Heart left ventricle (tissue), 16 donors: ENCODE measurements around the gene HECTD3. TPM values are rescaled to one million over a fixed set of nuclear protein-coding genes. Genes with fewer than 3 reads are reported as not detected.
"Not testable (repeated sequence)": the region's sequence is repeated elsewhere in the genome, so short reads cannot be mapped to it uniquely, and the experiment has no call there.

Source experiments
- ATAC-seq, 4 donors: fragments of 200-7000 bp; cut with Tn5 transposase; one replicate each; pipeline ENCODE4 v1.9.1; 2020 to 2022; ENCODE audit warnings: moderate library complexity in 4 of 4, mild to moderate bottlenecking in 3 of 4, moderate number of reproducible peaks in 1 of 4
- DNase-seq, 5 donors: peaks; one replicate each; pipeline ENCODE4 v3.0.0-alpha.2; 2020
- H3K27ac ChIP-seq, 12 donors: fragments of 200-600 bp; sonication (generic) in 4 of 12; one replicate each; pipeline versions ENCODE4 v1.5.0 to v1.8.0; 2016 to 2022; ENCODE audit warnings: mild to moderate bottlenecking in 2 of 12
- H3K27me3 ChIP-seq, 9 donors: fragments of 200-600 bp; sonication (generic) in 2 of 9; one replicate each; pipeline versions ENCODE4 v1.5.1 to v1.8.0; 2016 to 2022; ENCODE audit warnings: mild to moderate bottlenecking in 3 of 9
- H3K36me3 ChIP-seq, 9 donors: fragments of 200-600 bp; sonication (generic) in 2 of 9; one replicate each; pipeline versions ENCODE4 v1.5.0 to v1.8.0; 2018 to 2022; ENCODE audit warnings: mild to moderate bottlenecking in 2 of 9
- H3K4me1 ChIP-seq, 12 donors: fragments of 200-600 bp; sonication (generic) in 4 of 12; one replicate each; pipeline versions ENCODE4 v1.5.0 to v1.8.0; 2016 to 2022; ENCODE audit warnings: mild to moderate bottlenecking in 3 of 12
- H3K4me3 ChIP-seq, 12 donors: fragments of 200-600 bp; sonication (generic) in 4 of 12; one replicate each; pipeline versions ENCODE4 v1.5.0 to v1.8.0; 2017 to 2022; ENCODE audit warnings: mild to moderate bottlenecking in 9 of 12, moderate library complexity in 4 of 12
- H3K9me3 ChIP-seq, 12 donors: fragments of 200-600 bp; sonication (generic) in 4 of 12; one replicate each; pipeline versions ENCODE4 v1.5.0 to v1.8.0; 2016 to 2022; ENCODE audit warnings: mild to moderate bottlenecking in 1 of 12
- CTCF ChIP-seq, 12 donors: fragments of 200-600 bp; sonication (generic) in 4 of 12; IDR thresholded peaks; one replicate each; pipeline versions ENCODE4 v1.5.0 to v1.8.0; 2018 to 2022; ENCODE audit warnings: antibody characterized with exemption in 12 of 12, mild to moderate bottlenecking in 5 of 12
- POLR2A ChIP-seq, 2 donors: fragments of 450-650 bp; IDR thresholded peaks; one replicate each; pipeline ENCODE4 v1.6.1; 2017; ENCODE audit warnings: antibody characterized with exemption in 2 of 2, mild to moderate bottlenecking in 2 of 2, moderate library complexity in 2 of 2
- WGBS, 4 donors: extraction: QIAGEN DNeasy Blood & Tissue Kit in 2 of 4; methylation state at CpG; one replicate each; pipeline versions ENCODE4 v1.1.5 to v1.1.7; 2013 to 2018; 5-methylcytosine and 5-hydroxymethylcytosine counted together
- intact Hi-C, 10 donors: fragments of 100-400 bp; cut with DNase I; formaldehyde crosslinking; loops; one replicate each; pipeline versions ENCODE4 v1.11.1 to v1.14.2; 2022
- polyA plus RNA-seq, 2 donors: library from polyadenylated mRNA; stranded (reverse); fragments of 200-250 nt; gene quantifications; one replicate each; pipeline ENCODE4 v1.2.3, GENCODE V29; 2013
- total RNA-seq, 9 donors: library from RNA; depleted of rRNA in 2 of 9; stranded (reverse); fragments of >200 nt in 2 of 9; fragmentation: NEBNext Ultra II Directional in 3 of 9; extraction: Animal tissue kit (Norgen Biotek cat#: 25700) in 3 of 9; gene quantifications; one replicate each; pipeline versions ENCODE4 v1.1.0 to v1.2.4, GENCODE V29; 2016 to 2023
- donor health status: ischemic (EF 13 %, LVEDD 7.1; RV severe dilation, severe dysfunction).
- donor health status: healthy with polysubstance abuse.
- donor health status: DM: no; HTN: yes; CAD: no.
- donor health status: DM: no; HTN: no; CAD: no.
- donor health status: ischemic (EF 25% LVEDD 6.9; RV normal size, moderate dysfunction).
- donor health status: ischemic (EF 25% LVEDD 5.7; RV mildly dilated, moderate dysfunction).
- donor health status: healthy.
- donor health status: DM: yes; HTN: yes; CAD: no.
- donor health status: ischemic (EF 35%, LVEDD 5.7; RV mildly dilated, moderate dysfunction).
- donor health status: nonischemic (EF 11% LVEDD 7.7; RV severe dilation, severe dysfunction).
- donor health status: DM: yes; HTN: yes; CAD: no.
- donor health status: PGD.
- donor health status: ischemic (EF 29% LVEDD 5.4; RV normal size, mild dysfunction).
- donor health status: nonischemic (EF 23%, LVEDD 6.1; RV moderate dilation, normal function).

The HECTD3 gene
- total and polyA plus RNA-seq, 11 donors, result 17.6 to 34.3 (median 22.8) TPM

GRCh38 chr1:45005761-45006160, 5.4 kb downstream of the HECTD3 start:
- intact Hi-C loops, result loop anchor here in 5 of 10 donors (5.0 to 10.0 kb wide), 4 partner anchors 168 to 218 kb away; partner anchors contain the start of gene BEST4 (in 1 of the 5)
- WGBS, 4 donors, result 89 to 94% (median 93%) methylated on average over 6 of the region's 6 CpGs
- ATAC-seq, result no peak

DNA sequence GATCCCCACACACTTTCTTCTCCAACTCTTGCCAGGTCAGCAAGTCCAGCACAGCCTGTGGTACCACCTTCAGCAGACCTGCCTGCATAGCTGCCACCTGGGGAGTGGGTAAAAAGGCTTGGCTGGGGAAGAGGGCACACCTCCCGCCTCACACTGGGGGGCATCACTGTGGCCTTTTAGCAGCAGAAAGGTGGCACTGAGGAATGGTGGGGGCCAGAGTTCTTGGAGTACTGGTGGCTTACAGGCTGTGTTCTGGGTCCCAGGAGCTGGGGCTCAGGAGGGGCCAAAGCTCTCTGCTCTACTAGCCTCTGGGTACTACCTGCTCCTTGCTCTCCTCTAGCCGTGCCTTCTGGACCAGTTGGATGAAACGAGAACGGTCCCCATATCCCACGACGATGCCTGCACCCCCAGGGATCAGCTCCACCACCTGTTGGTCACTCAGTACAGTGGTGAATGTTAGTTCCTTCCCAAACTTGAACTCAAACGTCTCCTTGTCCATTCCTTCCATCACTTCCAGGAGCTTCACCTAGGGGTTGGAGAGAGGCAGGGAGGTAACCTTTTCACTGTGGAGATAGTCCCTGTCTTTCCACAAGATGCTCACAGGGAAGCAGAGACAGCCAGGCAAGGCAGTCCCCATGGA, 6.7 kb downstream of the HECTD3 start:
- intact Hi-C loops, result loop anchor here in 3 of 10 donors (10.0 kb wide), 2 partner anchors 170 to 210 kb away; no protein-coding TSS in a partner anchor
- Histone ChIP-seq H3K4me3 (no peak overlapping the region), H3K9me3 (no peaks in the 10 kb centered on the region), H3K27ac (no peak overlapping the region), H3K27me3 (no peaks in the 10 kb centered on the region), H3K36me3 (peaks cover 0 to 78% (median 76%) of the 10 kb centered on the region in 9 donors), H3K4me1 (peaks cover 0 to 21% (median 4%) of the 10 kb centered on the region in 12 donors)
- no peak for ATAC-seq
- TF ChIP-seq POLR2A (IDR thresholded peaks at IDR 0.05) (no peak), CTCF (IDR thresholded peaks at IDR 0.05) (no peak)
- WGBS, 4 donors, result 78 to 86% (median 85%) methylated on average over 7 of the region's 7 CpGs
- no peak for DNase-seq

More at GRCh38 chr1:45005761-45006160, 5.4 kb downstream of the HECTD3 start:
- Histone ChIP-seq H3K9me3 (no peaks in the 10 kb centered on the region), H3K4me1 (peaks cover 0 to 28% (median 13%) of the 10 kb centered on the region in 12 donors), H3K4me3 (no peak overlapping the region), H3K27ac (no peak overlapping the region), H3K36me3 (peaks cover 0 to 80% (median 79%) of the 10 kb centered on the region in 9 donors), H3K27me3 (no peaks in the 10 kb centered on the region)
- TF ChIP-seq CTCF (IDR thresholded peaks at IDR 0.05), result no peak
- TF ChIP-seq POLR2A (IDR thresholded peaks at IDR 0.05), result no peak
- DNase-seq, result no peak

- intact Hi-C loops, result loop anchor here in 3 of 10 donors (10.0 kb wide), 2 partner anchors 169 to 209 kb away; no protein-coding TSS in a partner anchor
- Histone ChIP-seq H3K36me3 (peaks cover 0 to 71% (median 69%) of the 10 kb centered on the region in 9 donors), H3K4me3 (no peak overlapping the region), H3K27me3 (no peaks in the 10 kb centered on the region), H3K27ac (no peak overlapping the region), H3K9me3 (no peaks in the 10 kb centered on the region), H3K4me1 (peaks cover 0 to 15% (median 0%) of the 10 kb centered on the region in 12 donors)
- WGBS, 4 donors, result 90 to 97% (median 92%) methylated on average over 7 to 14 of the region's 14 CpGs
- ATAC-seq, result no peak
- DNase-seq, result no peak
- no peak for TF ChIP-seq POLR2A (IDR thresholded peaks at IDR 0.05)
These were observed 7.4 kb downstream of the HECTD3 start for GRCh38 chr1:45003741-45004140.

- Histone ChIP-seq H3K9me3 (no peaks in the 10 kb centered on the region), H3K36me3 (peaks cover 0 to 63% (median 61%) of the 10 kb centered on the region in 9 donors), H3K4me1 (peaks cover 0 to 13% (median 0%) of the 10 kb centered on the region in 12 donors), H3K27me3 (no peaks in the 10 kb centered on the region), H3K27ac (no peak overlapping the region), H3K4me3 (no peak overlapping the region)
- DNase-seq (no peak), ATAC-seq (no peak)
- intact Hi-C loops, result loop anchor here in 3 of 10 donors (10.0 kb wide), 2 partner anchors 168 to 208 kb away; no protein-coding TSS in a partner anchor
- WGBS, 4 donors, result 89 to 92% (median 91%) methylated on average over 7 to 17 of the region's 17 CpGs
- TF ChIP-seq POLR2A (IDR thresholded peaks at IDR 0.05) (no peak), CTCF (IDR thresholded peaks at IDR 0.05) (no peak)
These were observed 8.2 kb downstream of the HECTD3 start for GRCh38 chr1:45002650-45003645.

- intact Hi-C loops, result loop anchor here in 3 of 10 donors (10.0 kb wide), 2 partner anchors 167 to 207 kb away; no protein-coding TSS in a partner anchor
- H3K27ac ChIP-seq, result peak overlapping the region in 1 of 12 donors; percentile 25
- not testable (repeated sequence) for H3K9me3 ChIP-seq, H3K4me3 ChIP-seq, DNase-seq, H3K27me3 ChIP-seq, ATAC-seq
- WGBS, 4 donors, result 88 to 91% (median 90%) methylated on average over 7 to 8 of the region's 8 CpGs
- H3K36me3 ChIP-seq, result peaks cover 0 to 49% (median 47%) of the 10 kb centered on the region in 9 donors
- H3K4me1 ChIP-seq, result peaks cover 0 to 13% (median 0%) of the 10 kb centered on the region in 12 donors
These were observed 9.5 kb downstream of the HECTD3 start for GRCh38 chr1:45001576-45001975.
